Thyroid gland (tissue), 4 donors: ENCODE measurements around the gene PSMD10. TPM values are rescaled to one million over a fixed set of nuclear protein-coding genes. Genes with fewer than 3 reads are reported as not detected.

Experiments used
- DNase-seq, 2 donors: peaks; one replicate each; pipeline ENCODE4 v3.0.0-alpha.2; 2019
- H3K27ac ChIP-seq, 3 donors: fragments of 200-600 bp; sonication (generic); 1 replicate in 2 of 3; 2 replicates in 1 of 3; pipeline ENCODE4 v1.5.1; 2016 to 2019; ENCODE audit warnings: mild to moderate bottlenecking in 1 of 3, moderate library complexity in 1 of 3
- H3K27me3 ChIP-seq: fragments of 200-600 bp; sonication (generic); one replicate; pipeline ENCODE4 v1.5.1; 2019
- H3K36me3 ChIP-seq, 2 donors: fragments of 200-600 bp; sonication (generic); one replicate each; pipeline ENCODE4 v1.5.1; 2016 to 2019
- H3K4me1 ChIP-seq, 2 donors: fragments of 200-600 bp; sonication (generic); one replicate each; pipeline ENCODE4 v1.5.1; 2017 to 2019
- H3K4me3 ChIP-seq, 3 donors: fragments of 200-600 bp; sonication (generic); replicated peaks in 1 of 3; 1 replicate in 2 of 3; 2 replicates in 1 of 3; pipeline ENCODE4 v1.5.1; 2016; ENCODE audit warnings: mild to moderate bottlenecking in 1 of 3
- H3K9me3 ChIP-seq: fragments of 200-600 bp; sonication (generic); one replicate; pipeline ENCODE4 v1.5.1; 2017
- POLR2A ChIP-seq, 2 donors: fragments of 450-650 bp; IDR thresholded peaks; one replicate each; pipeline ENCODE4 v1.6.1; 2017; ENCODE audit warnings: antibody characterized with exemption in 2 of 2, mild to moderate bottlenecking in 2 of 2, moderate library complexity in 1 of 2
- WGBS, 2 donors: methylation state at CpG; one replicate each; pipeline ENCODE4 v1.1.5; 2017; 5-methylcytosine and 5-hydroxymethylcytosine counted together
- intact Hi-C: fragments of 100-400 bp; cut with DNase I; formaldehyde crosslinking; loops from one replicate; pipeline ENCODE4 v1.15.1; 2023
- total RNA-seq, 4 donors: library from RNA; depleted of rRNA; stranded (reverse); fragments of >200 nt; gene quantifications; one replicate each; pipeline ENCODE4 v1.2.3, GENCODE V29; 2016
- TF ChIP-seq, protein P1 (sequence below), 6 experiments: fragments of 200-600 bp in 3 of 6; fragments of 450-650 bp in 3 of 6; sonication (generic) in 3 of 6; IDR thresholded peaks; one replicate each; pipeline ENCODE4 v1.5.1; 2016 to 2019; ENCODE audit warnings: antibody characterized with exemption in 6 of 6, mild to moderate bottlenecking in 2 of 6, inconsistent platforms in 1 of 6, moderate library complexity in 1 of 6

Gene PSMD10
- total RNA-seq, 4 donors from 2014 or later, result 43.6 to 45.6 (median 44.2) TPM

DNA sequence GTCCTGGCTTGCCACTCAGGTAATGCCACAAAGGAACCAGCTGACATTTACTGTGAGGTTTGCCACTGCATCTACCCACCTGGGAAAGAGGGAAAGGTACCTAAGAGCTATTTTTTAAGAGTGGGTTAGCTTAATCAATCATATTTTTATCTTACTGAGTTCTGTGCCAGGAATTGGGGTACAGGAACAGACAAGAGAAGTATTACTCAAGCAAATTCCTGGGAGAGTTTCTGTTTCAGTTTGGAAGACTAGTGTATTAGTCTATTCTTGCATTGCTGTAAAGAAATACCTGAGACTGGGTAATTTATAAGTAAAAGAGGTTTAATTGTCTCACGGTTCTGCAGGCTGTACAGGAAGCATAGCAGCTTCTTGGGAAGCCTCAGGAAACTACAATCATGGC lies 23.2 kb downstream of the PSMD10 start:
- no peak overlapping the region for H3K27ac ChIP-seq
- no peaks in the 10 kb centered on the region for H3K9me3 ChIP-seq
- intact Hi-C loops, result no loop called here
- TF ChIP-seq, protein P1, sequence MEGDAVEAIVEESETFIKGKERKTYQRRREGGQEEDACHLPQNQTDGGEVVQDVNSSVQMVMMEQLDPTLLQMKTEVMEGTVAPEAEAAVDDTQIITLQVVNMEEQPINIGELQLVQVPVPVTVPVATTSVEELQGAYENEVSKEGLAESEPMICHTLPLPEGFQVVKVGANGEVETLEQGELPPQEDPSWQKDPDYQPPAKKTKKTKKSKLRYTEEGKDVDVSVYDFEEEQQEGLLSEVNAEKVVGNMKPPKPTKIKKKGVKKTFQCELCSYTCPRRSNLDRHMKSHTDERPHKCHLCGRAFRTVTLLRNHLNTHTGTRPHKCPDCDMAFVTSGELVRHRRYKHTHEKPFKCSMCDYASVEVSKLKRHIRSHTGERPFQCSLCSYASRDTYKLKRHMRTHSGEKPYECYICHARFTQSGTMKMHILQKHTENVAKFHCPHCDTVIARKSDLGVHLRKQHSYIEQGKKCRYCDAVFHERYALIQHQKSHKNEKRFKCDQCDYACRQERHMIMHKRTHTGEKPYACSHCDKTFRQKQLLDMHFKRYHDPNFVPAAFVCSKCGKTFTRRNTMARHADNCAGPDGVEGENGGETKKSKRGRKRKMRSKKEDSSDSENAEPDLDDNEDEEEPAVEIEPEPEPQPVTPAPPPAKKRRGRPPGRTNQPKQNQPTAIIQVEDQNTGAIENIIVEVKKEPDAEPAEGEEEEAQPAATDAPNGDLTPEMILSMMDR (IDR thresholded peaks at IDR 0.05), result no peak
- TF ChIP-seq POLR2A (IDR thresholded peaks at IDR 0.05), result no peak
- WGBS, 2 donors, result 53 to 82% methylated on average over 1 of the region's 1 CpG
- no peaks in the 10 kb centered on the region for H3K4me1 ChIP-seq
- no peaks in the 10 kb centered on the region for H3K36me3 ChIP-seq
- H3K27me3 ChIP-seq, result no peaks in the 10 kb centered on the region
- DNase-seq, result no peak
- no peak overlapping the region for H3K4me3 ChIP-seq

GRCh38 chrX:108064613-108065012 lies 26.7 kb downstream of the PSMD10 start:
- no peaks in the 10 kb centered on the region for H3K27me3 ChIP-seq
- intact Hi-C loops, result no loop called here

GRCh38 chrX:108064001-108064400 lies 27.3 kb downstream of the PSMD10 start:
- intact Hi-C loops, result no loop called here
- Histone ChIP-seq H3K4me1 (no peaks in the 10 kb centered on the region), H3K27me3 (no peaks in the 10 kb centered on the region), H3K4me3 (no peak overlapping the region), H3K9me3 (no peaks in the 10 kb centered on the region), H3K27ac (no peak overlapping the region), H3K36me3 (no peaks in the 10 kb centered on the region)
- DNase-seq, result no peak
- TF ChIP-seq POLR2A (IDR thresholded peaks at IDR 0.05), result no peak
- TF ChIP-seq, protein P1 (IDR thresholded peaks at IDR 0.05), result no peak
- 89 to 92% methylated on average over 1 of the region's 1 CpG for WGBS, 2 donors

More at GRCh38 chrX:108064613-108065012, 26.7 kb downstream of the PSMD10 start:
- H3K9me3 ChIP-seq, result no peaks in the 10 kb centered on the region
- no peaks in the 10 kb centered on the region for H3K4me1 ChIP-seq
- no peak for DNase-seq
- H3K27ac ChIP-seq, result no peak overlapping the region
- TF ChIP-seq POLR2A (IDR thresholded peaks at IDR 0.05), result no peak
- TF ChIP-seq, protein P1 (IDR thresholded peaks at IDR 0.05), result no peak
- WGBS, 2 donors, result 97 to 100% methylated on average over 2 of the region's 2 CpGs
- H3K36me3 ChIP-seq, result no peaks in the 10 kb centered on the region
- H3K4me3 ChIP-seq, result no peak overlapping the region

GRCh38 chrX:108059801-108060200 lies 31.5 kb downstream of the PSMD10 start:
- 88% methylated on average over 1 of the region's 1 CpG for WGBS, 2 donors
- DNase-seq, result no peak
- intact Hi-C loops, result no loop called here
- Histone ChIP-seq H3K27me3 (no peaks in the 10 kb centered on the region), H3K4me1 (no peaks in the 10 kb centered on the region), H3K9me3 (no peaks in the 10 kb centered on the region), H3K27ac (no peak overlapping the region), H3K36me3 (no peaks in the 10 kb centered on the region), H3K4me3 (no peak overlapping the region)
- no peak for TF ChIP-seq POLR2A (IDR thresholded peaks at IDR 0.05)
- TF ChIP-seq, protein P1 (IDR thresholded peaks at IDR 0.05), result no peak

- no peak overlapping the region for H3K4me3 ChIP-seq
- no peaks in the 10 kb centered on the region for H3K4me1 ChIP-seq
- no peaks in the 10 kb centered on the region for H3K9me3 ChIP-seq
- intact Hi-C loops, result no loop called here
- DNase-seq, result no peak
- TF ChIP-seq POLR2A (IDR thresholded peaks at IDR 0.05), result no peak
- TF ChIP-seq, protein P1 (IDR thresholded peaks at IDR 0.05), result no peak
- H3K27ac ChIP-seq, result no peak overlapping the region
- no peaks in the 10 kb centered on the region for H3K27me3 ChIP-seq
- H3K36me3 ChIP-seq, result no peaks in the 10 kb centered on the region
Measured at GRCh38 chrX:108055546-108055945, 35.8 kb downstream of the PSMD10 start.
